Jurkat, Clone E6-1 (cell line): ENCODE results near the gene CSH2.
A peak's percentile ranks its signal among the peaks of the same experiment; 100 is the strongest.

Experiments
- DNase-seq: peaks from one replicate; pipeline ENCODE4 v3.0.0-alpha.2; 2011; ENCODE audit warnings: low read depth, low spot score
- H3K4me3 ChIP-seq: 2 replicates; pipeline ENCODE4 v1.5.1; 2011; ENCODE audit warnings: mild to moderate bottlenecking, low read length, control low read depth, moderate library complexity

The CSH2 gene

DNA sequence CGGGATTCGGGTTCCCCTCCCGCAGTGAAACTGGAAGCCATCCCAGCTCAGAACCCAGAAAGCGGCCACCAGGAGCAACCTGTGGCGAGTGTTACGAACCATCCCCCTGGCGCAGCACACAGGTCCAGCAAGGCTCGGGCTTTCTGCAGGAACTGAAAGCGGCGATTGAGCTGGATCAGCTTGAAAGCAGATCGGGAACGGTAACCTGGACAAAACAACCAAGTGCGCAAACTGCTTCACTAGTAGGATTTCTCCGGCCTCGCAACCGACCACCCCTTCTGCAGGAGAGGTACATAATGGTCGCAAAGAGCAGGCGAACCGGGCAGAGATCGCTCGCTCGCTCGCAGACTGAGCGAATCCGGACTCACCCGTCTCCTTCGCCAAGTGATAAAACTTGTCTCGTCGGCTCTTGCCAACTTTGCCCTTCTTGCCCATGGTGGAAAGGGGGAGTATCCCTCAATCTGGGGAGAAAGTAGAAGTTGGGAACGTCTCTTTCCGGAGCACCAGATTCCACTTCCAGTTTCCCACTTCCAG, 46.9 kb downstream of the CSH2 start:
- DNase-seq, result no peak
- peak overlapping the region; percentile 99 for H3K4me3 ChIP-seq

DNA sequence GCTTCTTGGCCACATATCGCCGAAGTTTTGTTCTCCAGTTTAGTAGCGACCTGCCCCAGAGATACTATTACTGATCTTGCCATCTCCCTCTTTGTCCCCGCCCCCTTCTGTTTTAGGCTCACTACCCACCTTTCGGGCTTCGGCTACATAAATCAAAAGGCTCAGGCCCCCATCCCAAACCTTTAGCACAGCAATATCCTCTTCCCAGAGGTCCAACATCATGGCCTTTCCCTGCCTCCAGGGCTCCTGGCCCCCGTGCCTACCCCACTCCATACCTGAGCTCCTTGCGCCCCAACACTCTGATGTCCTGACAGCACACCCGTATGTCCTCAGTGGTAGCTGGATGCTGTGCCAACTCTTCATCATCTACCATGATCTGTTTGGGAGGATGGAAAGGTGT, 49.1 kb downstream of the CSH2 start:
- DNase-seq, result no peak

DNA sequence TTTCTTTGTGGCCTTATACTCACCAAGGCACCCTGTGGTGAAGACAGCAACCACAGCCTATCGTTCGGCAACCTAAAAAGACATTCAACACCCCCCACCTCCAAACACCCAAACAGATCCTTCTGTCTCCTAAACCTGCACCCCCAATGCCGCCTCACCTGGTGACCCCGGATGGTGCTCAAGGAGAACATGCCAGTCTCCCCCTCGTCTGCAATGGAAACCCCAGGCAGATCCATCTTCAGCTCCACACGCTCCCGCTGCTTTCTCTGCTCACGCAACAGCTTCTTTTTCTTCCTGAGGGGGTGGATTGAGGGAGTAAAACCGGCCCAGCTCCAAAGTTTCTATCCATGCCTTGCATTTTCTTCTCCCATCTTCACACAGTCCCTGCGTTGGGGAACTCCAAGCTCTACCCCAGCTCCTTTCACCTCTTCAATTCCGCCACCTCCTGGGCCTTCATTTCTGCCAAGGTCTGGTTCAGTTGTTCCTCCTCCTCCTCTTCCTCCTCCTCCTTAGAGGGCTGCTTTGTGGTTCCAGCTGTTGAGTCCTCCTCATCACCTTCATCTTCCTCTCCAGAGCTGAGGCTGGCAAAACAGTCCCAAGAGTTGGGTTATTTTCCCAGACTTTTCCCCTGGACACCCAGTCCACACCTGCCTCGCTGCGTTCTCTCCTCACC, 49.7 kb downstream of the CSH2 start:
- DNase-seq, result peak; percentile 48
- H3K4me3 ChIP-seq, result no peak overlapping the region

More for the DNA sequence above, 49.1 kb downstream of the CSH2 start:
- H3K4me3 ChIP-seq, result no peak overlapping the region

DNA sequence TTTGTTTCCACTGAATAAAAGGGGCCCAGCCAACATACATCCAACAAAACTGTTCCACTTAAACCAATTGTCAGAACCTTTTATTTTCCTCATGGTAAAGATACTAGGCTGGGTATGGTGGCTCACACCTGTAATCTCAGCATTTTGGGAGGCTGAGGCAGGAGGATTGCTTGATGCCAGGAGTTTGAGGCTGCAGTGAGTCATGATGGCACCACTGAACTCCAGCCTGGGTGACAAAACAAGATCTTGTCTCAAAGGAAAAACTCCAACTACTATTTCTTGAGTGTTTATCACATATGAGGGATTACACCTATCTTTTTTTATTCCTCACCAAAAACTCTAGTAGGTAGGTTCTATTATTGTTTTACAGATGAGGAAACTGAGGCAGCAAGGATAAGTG, 50.9 kb downstream of the CSH2 start:
- DNase-seq, result no peak

More for the DNA sequence above, 50.9 kb downstream of the CSH2 start:
- H3K4me3 ChIP-seq, result no peak overlapping the region
